Right atrium auricular region (tissue), 2 donors: ENCODE data around the gene PIK3R1. TPM values are rescaled to one million over a fixed set of nuclear protein-coding genes. Genes with fewer than 3 reads are reported as not detected.

Experiments
- DNase-seq: peaks from one replicate; pipeline ENCODE4 v3.0.0-alpha.2; 2019; ENCODE audit warnings: low spot score
- H3K27ac ChIP-seq, 2 donors: fragments of 200-600 bp; sonication (generic); 1 replicate in 1 of 2; 2 replicates in 1 of 2; pipeline ENCODE4 v1.5.1; 2016 to 2019
- H3K27me3 ChIP-seq, 2 donors: fragments of 200-600 bp; sonication (generic); one replicate each; pipeline versions ENCODE4 v1.5.1 to v1.6.0; 2017 to 2019
- H3K36me3 ChIP-seq: fragments of 200-600 bp; sonication (generic); one replicate; pipeline ENCODE4 v1.5.1; 2016
- H3K4me1 ChIP-seq, 2 donors: fragments of 200-600 bp; sonication (generic); one replicate each; pipeline versions ENCODE4 v1.5.1 to v1.6.0; 2017 to 2019
- H3K4me3 ChIP-seq, 2 donors: fragments of 200-600 bp; sonication (generic); 1 replicate in 1 of 2; 2 replicates in 1 of 2; pipeline ENCODE4 v1.5.1; 2017 to 2019; ENCODE audit warnings: mild to moderate bottlenecking in 1 of 2, moderate library complexity in 1 of 2
- H3K9me3 ChIP-seq, 2 donors: fragments of 200-600 bp; sonication (generic); one replicate each; pipeline ENCODE4 v1.5.1; 2019
- CTCF ChIP-seq, 2 donors: fragments of 200-600 bp; sonication (generic); IDR thresholded peaks; one replicate each; pipeline ENCODE4 v1.5.1; 2019; ENCODE audit warnings: antibody characterized with exemption in 2 of 2
- total RNA-seq, 2 donors: library from RNA; depleted of rRNA; stranded (reverse); fragments of >200 nt; gene quantifications; one replicate each; pipeline ENCODE4 v1.1.0, GENCODE V29; 2016

The PIK3R1 gene
- total RNA-seq, 2 donors from 2014 or later, result 87.0 to 91.1 TPM

GRCh38 chr5:68319706-68320412, 104.3 kb downstream of the PIK3R1 start:
- H3K36me3 ChIP-seq, result no peaks in the 10 kb centered on the region
- no peak for DNase-seq
- no peak for TF ChIP-seq CTCF (IDR thresholded peaks at IDR 0.05)
- H3K4me1 ChIP-seq, result peaks cover 0 to 4% of the 10 kb centered on the region in 2 donors
- H3K27me3 ChIP-seq, result no peaks in the 10 kb centered on the region
- no peak overlapping the region for H3K27ac ChIP-seq
- peaks cover 0 to 6% of the 10 kb centered on the region in 2 donors for H3K9me3 ChIP-seq
- H3K4me3 ChIP-seq, result no peak overlapping the region

- DNase-seq, result no peak
- Histone ChIP-seq H3K4me3 (no peak overlapping the region), H3K27ac (no peak overlapping the region), H3K27me3 (no peaks in the 10 kb centered on the region), H3K9me3 (peaks cover 0 to 6% of the 10 kb centered on the region in 2 donors), H3K36me3 (no peaks in the 10 kb centered on the region), H3K4me1 (peaks cover 0 to 4% of the 10 kb centered on the region in 2 donors)
- TF ChIP-seq CTCF (IDR thresholded peaks at IDR 0.05), result no peak
These were observed 104.9 kb downstream of the PIK3R1 start for GRCh38 chr5:68320413-68320986.

DNA sequence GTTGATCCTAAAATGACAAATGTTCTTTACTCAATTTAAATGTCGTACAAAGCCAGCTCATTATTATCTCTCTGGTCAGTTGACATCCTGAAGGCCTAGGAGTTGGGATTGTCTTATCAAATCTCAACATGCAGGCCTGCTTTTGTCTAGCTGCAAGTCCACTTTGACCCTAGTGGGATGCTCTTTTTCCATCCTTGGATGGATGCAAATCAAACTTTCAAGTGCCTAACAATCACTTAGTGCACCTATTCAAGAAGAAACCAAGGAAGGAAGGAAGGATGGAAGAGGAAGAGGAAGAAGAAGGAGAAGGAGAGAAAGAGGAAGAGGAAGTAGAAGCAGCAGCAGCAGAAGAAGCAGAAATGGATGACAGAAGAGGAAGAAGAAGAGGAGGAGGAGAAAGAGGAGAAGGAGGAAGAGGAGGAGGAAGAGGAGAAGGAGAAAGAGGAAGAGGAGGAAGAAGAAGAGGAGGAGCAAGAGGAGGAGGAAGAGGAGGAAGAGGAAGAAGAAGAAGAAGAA, 109.6 kb downstream of the PIK3R1 start:
- TF ChIP-seq CTCF (IDR thresholded peaks at IDR 0.05), result no peak
- peaks cover 0 to 8% of the 10 kb centered on the region in 2 donors for H3K4me1 ChIP-seq
- H3K27me3 ChIP-seq, result no peaks in the 10 kb centered on the region
- no peak overlapping the region for H3K27ac ChIP-seq
- DNase-seq, result no peak
- no peaks in the 10 kb centered on the region for H3K36me3 ChIP-seq
- H3K4me3 ChIP-seq, result no peak overlapping the region
- H3K9me3 ChIP-seq, result no peaks in the 10 kb centered on the region

GRCh38 chr5:68329554-68330255, 114.1 kb downstream of the PIK3R1 start:
- no peak for TF ChIP-seq CTCF (IDR thresholded peaks at IDR 0.05)
- H3K4me1 ChIP-seq, result peaks cover 0 to 15% of the 10 kb centered on the region in 2 donors

DNA sequence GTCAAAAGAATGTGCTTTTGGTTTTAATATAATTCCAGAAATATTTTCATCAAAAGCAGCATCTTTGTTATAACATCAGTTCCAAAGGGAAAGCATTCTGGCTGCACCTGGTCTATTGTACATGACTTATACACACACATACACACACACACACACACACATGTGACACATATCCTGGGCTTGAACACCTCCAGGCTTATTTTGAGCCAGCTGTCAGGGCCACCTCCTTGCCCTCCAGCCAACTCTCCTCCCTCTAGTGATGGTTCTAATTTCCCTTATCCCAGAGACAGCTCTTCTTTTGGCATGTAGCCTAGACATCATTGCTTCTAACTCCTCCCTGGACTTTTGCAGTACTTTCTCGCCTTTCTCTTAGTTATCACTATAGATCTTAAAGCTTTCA, 115.0 kb downstream of the PIK3R1 start:
- no peak for TF ChIP-seq CTCF (IDR thresholded peaks at IDR 0.05)
- Histone ChIP-seq H3K4me3 (no peak overlapping the region), H3K9me3 (no peaks in the 10 kb centered on the region), H3K4me1 (peaks cover 0 to 15% of the 10 kb centered on the region in 2 donors), H3K36me3 (no peaks in the 10 kb centered on the region), H3K27ac (peak overlapping the region in 1 of 2 donors; percentile 66), H3K27me3 (no peaks in the 10 kb centered on the region)
- no peak for DNase-seq

More at GRCh38 chr5:68329554-68330255, 114.1 kb downstream of the PIK3R1 start:
- no peak for DNase-seq
- Histone ChIP-seq H3K27ac (peak overlapping the region in 1 of 2 donors; percentile 66), H3K9me3 (no peaks in the 10 kb centered on the region), H3K4me3 (no peak overlapping the region), H3K36me3 (no peaks in the 10 kb centered on the region), H3K27me3 (no peaks in the 10 kb centered on the region)
